Measurements from ENCODE around the gene METTL23.

DNA sequence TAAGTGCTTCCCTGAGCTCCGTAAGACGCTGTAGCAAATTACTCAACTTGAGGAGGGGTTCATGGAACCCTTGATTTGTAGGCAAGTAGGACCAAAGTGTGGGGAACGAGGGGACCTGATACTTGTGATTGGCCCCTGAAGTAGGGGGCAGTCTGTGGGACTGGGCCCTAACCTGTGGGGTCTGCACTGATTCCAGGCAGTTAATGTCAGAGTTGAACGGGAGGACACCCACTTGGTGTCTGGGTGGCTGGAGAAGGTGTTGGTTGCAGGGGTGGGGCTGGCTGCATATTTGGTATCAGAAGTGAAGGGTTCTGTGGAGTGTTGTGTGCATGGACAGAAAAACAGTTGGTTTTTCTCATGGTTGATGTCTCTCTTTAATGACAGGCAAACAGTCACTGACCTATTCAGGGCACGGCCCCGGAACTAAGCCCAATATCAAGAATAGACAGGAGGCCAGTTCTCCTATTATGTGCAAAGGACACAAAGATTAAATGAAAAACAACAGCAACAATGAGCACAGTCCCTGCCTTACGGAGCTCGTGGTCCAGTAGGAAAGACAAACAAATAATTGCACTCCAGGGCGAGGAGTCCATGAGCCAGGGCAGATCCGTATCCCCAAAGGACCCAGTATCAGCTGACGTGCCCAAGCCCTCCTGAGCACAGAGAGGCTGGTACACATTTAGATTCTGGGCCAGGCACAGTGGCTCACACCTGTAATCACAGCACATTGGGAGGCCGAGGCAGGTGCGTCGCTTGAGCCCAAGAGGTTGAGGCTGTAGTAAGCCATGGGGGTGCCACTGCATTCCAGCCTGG is 35.1 kb upstream of the METTL23 start:
- no peak for TF ChIP-seq HDAC6 (IDR thresholded peaks at IDR 0.05; ENCODE audit: low read depth, low read length)
- no peak for TF ChIP-seq TEAD4 (IDR thresholded peaks at IDR 0.05; ENCODE audit: low read depth, low read length)
- TF ChIP-seq, protein P1, sequence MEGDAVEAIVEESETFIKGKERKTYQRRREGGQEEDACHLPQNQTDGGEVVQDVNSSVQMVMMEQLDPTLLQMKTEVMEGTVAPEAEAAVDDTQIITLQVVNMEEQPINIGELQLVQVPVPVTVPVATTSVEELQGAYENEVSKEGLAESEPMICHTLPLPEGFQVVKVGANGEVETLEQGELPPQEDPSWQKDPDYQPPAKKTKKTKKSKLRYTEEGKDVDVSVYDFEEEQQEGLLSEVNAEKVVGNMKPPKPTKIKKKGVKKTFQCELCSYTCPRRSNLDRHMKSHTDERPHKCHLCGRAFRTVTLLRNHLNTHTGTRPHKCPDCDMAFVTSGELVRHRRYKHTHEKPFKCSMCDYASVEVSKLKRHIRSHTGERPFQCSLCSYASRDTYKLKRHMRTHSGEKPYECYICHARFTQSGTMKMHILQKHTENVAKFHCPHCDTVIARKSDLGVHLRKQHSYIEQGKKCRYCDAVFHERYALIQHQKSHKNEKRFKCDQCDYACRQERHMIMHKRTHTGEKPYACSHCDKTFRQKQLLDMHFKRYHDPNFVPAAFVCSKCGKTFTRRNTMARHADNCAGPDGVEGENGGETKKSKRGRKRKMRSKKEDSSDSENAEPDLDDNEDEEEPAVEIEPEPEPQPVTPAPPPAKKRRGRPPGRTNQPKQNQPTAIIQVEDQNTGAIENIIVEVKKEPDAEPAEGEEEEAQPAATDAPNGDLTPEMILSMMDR (IDR thresholded peaks at IDR 0.05; ENCODE audit: control extremely low read depth in 1 of 3, insufficient read depth in 1 of 3, low read depth in 1 of 3, low read length in 3 of 3) = no peak
- no peak for TF ChIP-seq POLR2A (IDR thresholded peaks at IDR 0.05; ENCODE audit: control extremely low read depth in 1 of 2, low read depth in 2 of 2, low read length in 2 of 2)
- no peak for TF ChIP-seq ZNF274 (IDR thresholded peaks at IDR 0.05; ENCODE audit: borderline replicate concordance, extremely low read depth, low read length)
- no peak for TF ChIP-seq ASH2L (IDR thresholded peaks at IDR 0.05; ENCODE audit: low read length)
- TF ChIP-seq, protein P2, sequence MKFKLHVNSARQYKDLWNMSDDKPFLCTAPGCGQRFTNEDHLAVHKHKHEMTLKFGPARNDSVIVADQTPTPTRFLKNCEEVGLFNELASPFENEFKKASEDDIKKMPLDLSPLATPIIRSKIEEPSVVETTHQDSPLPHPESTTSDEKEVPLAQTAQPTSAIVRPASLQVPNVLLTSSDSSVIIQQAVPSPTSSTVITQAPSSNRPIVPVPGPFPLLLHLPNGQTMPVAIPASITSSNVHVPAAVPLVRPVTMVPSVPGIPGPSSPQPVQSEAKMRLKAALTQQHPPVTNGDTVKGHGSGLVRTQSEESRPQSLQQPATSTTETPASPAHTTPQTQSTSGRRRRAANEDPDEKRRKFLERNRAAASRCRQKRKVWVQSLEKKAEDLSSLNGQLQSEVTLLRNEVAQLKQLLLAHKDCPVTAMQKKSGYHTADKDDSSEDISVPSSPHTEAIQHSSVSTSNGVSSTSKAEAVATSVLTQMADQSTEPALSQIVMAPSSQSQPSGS (IDR thresholded peaks at IDR 0.05; ENCODE audit: low read length) = no peak
- TF ChIP-seq SP1 (IDR thresholded peaks at IDR 0.05; ENCODE audit: low read depth, low read length) = no peak
- no peak for TF ChIP-seq YY1 (IDR thresholded peaks at IDR 0.05; ENCODE audit: low read depth, low read length)
- TF ChIP-seq, protein P3, sequence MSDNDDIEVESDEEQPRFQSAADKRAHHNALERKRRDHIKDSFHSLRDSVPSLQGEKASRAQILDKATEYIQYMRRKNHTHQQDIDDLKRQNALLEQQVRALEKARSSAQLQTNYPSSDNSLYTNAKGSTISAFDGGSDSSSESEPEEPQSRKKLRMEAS (IDR thresholded peaks at IDR 0.05) = no peak
- no peak for TF ChIP-seq HDAC2 (IDR thresholded peaks at IDR 0.05; ENCODE audit: borderline replicate concordance in 1 of 2, low read depth in 2 of 2, low read length in 2 of 2)
- TF ChIP-seq EZH2 (IDR thresholded peaks at IDR 0.05; ENCODE audit: low read depth, low read length, severe bottlenecking) = no peak
- no peak for TF ChIP-seq RBBP5 (IDR thresholded peaks at IDR 0.05; ENCODE audit: borderline replicate concordance, low read depth, low read length)
- TF ChIP-seq POLR2AphosphoS5 (IDR thresholded peaks at IDR 0.05; ENCODE audit: low read depth, low read length) = no peak
